ENCODE data around the gene GMDS. TPM values are rescaled to one million over a fixed set of nuclear protein-coding genes. Genes with fewer than 3 reads are reported as not detected.
A peak's percentile ranks its signal among the peaks of the same experiment; 100 is the strongest.

The GMDS gene
- total RNA-seq, 2 experiments from 2014 or later = 38.4 to 41.3 TPM

DNA sequence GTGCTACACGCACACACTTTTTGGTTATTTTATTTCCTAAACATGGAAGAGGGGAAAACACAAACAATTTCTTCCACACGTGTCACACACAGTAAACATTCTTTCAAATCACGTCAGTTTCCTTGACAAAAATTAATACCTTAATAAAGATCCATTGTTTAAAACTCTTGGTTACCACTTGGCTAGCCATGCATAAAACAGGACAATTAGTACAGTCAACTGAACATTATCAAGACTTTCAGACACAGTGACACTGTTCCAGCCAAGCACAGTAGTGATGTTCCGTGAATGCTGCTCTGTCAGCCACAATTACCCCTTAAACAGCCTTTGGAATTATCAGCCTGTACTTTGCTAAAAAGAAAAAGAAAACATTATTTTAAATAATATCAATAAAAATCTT lies 50.8 kb downstream of the GMDS start:
- DNase-seq = no peak
- no peak overlapping the region for H3K4me3 Mint-ChIP-seq
- peaks cover 2% of the 10 kb centered on the region for H3K4me1 Mint-ChIP-seq (ENCODE audit: low read depth)
- CTCF ChIA-PET = interaction anchor here (1.1 kb wide), 1 partner anchor 599 kb away, joined by 4 read pairs; no protein-coding TSS in a partner anchor
- no peaks in the 10 kb centered on the region for H3K27me3 Mint-ChIP-seq (ENCODE audit: low read depth)
- intact Hi-C loops (cut with micrococcal nuclease) = no loop called here
- H3K27ac Mint-ChIP-seq = no peak overlapping the region
- H3K9me3 Mint-ChIP-seq = peaks cover 1% of the 10 kb centered on the region
- H3K36me3 Mint-ChIP-seq (ENCODE audit: low read depth) = peaks cover 5% of the 10 kb centered on the region

GRCh38 chr6:2193931-2194330 lies 51.5 kb downstream of the GMDS start:
- peaks cover 2% of the 10 kb centered on the region for H3K27me3 Mint-ChIP-seq (ENCODE audit: low read depth)
- CTCF ChIA-PET = no interaction called here
- intact Hi-C loops (cut with micrococcal nuclease) = no loop called here
- H3K36me3 Mint-ChIP-seq (ENCODE audit: low read depth) = peaks cover 5% of the 10 kb centered on the region
- no peak overlapping the region for H3K27ac Mint-ChIP-seq
- peaks cover 4% of the 10 kb centered on the region for H3K4me1 Mint-ChIP-seq (ENCODE audit: low read depth)
- DNase-seq = no peak
- H3K4me3 Mint-ChIP-seq = no peak overlapping the region
- peaks cover 1% of the 10 kb centered on the region for H3K9me3 Mint-ChIP-seq

GRCh38 chr6:2192976-2193375 lies 52.4 kb downstream of the GMDS start:
- DNase-seq = no peak
- CTCF ChIA-PET = interaction anchor here (0.5 kb wide), 1 partner anchor 10 kb away, joined by 4 read pairs; no protein-coding TSS in a partner anchor
- no peak overlapping the region for H3K4me3 Mint-ChIP-seq
- H3K27ac Mint-ChIP-seq = no peak overlapping the region
- H3K4me1 Mint-ChIP-seq (ENCODE audit: low read depth) = peaks cover 6% of the 10 kb centered on the region
- H3K9me3 Mint-ChIP-seq = peaks cover 1% of the 10 kb centered on the region
- intact Hi-C loops (cut with micrococcal nuclease) = no loop called here
- H3K27me3 Mint-ChIP-seq (ENCODE audit: low read depth) = peaks cover 4% of the 10 kb centered on the region
- peaks cover 5% of the 10 kb centered on the region for H3K36me3 Mint-ChIP-seq (ENCODE audit: low read depth)

GRCh38 chr6:2191390-2191740 lies 54.0 kb downstream of the GMDS start:
- peaks cover 5% of the 10 kb centered on the region for H3K36me3 Mint-ChIP-seq (ENCODE audit: low read depth)
- no peak for DNase-seq
- CTCF ChIA-PET = interaction anchor here (0.6 to 0.8 kb wide), 2 partner anchors 257 to 443 kb away, joined by 3 read pairs; no protein-coding TSS in a partner anchor
- intact Hi-C loops (cut with micrococcal nuclease) = no loop called here
- peaks cover 4% of the 10 kb centered on the region for H3K27me3 Mint-ChIP-seq (ENCODE audit: low read depth)
- H3K4me3 Mint-ChIP-seq = no peak overlapping the region
- H3K9me3 Mint-ChIP-seq = peaks cover 1% of the 10 kb centered on the region
- H3K27ac Mint-ChIP-seq = no peak overlapping the region
- H3K4me1 Mint-ChIP-seq (ENCODE audit: low read depth) = peaks cover 19% of the 10 kb centered on the region

GRCh38 chr6:2190661-2191389 lies 54.6 kb downstream of the GMDS start:
- peaks cover 4% of the 10 kb centered on the region for H3K27me3 Mint-ChIP-seq (ENCODE audit: low read depth)
- H3K4me1 Mint-ChIP-seq (ENCODE audit: low read depth) = peaks cover 23% of the 10 kb centered on the region
- peaks cover 5% of the 10 kb centered on the region for H3K36me3 Mint-ChIP-seq (ENCODE audit: low read depth)
- no peak overlapping the region for H3K27ac Mint-ChIP-seq
- peaks cover 1% of the 10 kb centered on the region for H3K9me3 Mint-ChIP-seq
- intact Hi-C loops (cut with micrococcal nuclease) = no loop called here
- no peak for DNase-seq
- CTCF ChIA-PET = interaction anchor here (0.6 kb wide), 1 partner anchor 258 kb away, joined by 3 read pairs; no protein-coding TSS in a partner anchor
- H3K4me3 Mint-ChIP-seq = no peak overlapping the region

- no peak overlapping the region for H3K27ac Mint-ChIP-seq
- peaks cover 1% of the 10 kb centered on the region for H3K9me3 Mint-ChIP-seq
- no peak overlapping the region for H3K4me3 Mint-ChIP-seq
- intact Hi-C loops (cut with micrococcal nuclease) = loop anchor here (5.0 kb wide), 1 partner anchor 152 kb away; no protein-coding TSS in a partner anchor
- peaks cover 3% of the 10 kb centered on the region for H3K36me3 Mint-ChIP-seq (ENCODE audit: low read depth)
- H3K27me3 Mint-ChIP-seq (ENCODE audit: low read depth) = peaks cover 8% of the 10 kb centered on the region
- no peak for DNase-seq
- peaks cover 27% of the 10 kb centered on the region for H3K4me1 Mint-ChIP-seq (ENCODE audit: low read depth)
- CTCF ChIA-PET = interaction anchor here (0.5 to 0.6 kb wide), 2 partner anchors 25 to 465 kb away, joined by 3 to 4 read pairs; no protein-coding TSS in a partner anchor
Measured at GRCh38 chr6:2188856-2189384, 56.5 kb downstream of the GMDS start.

- H3K4me1 Mint-ChIP-seq (ENCODE audit: low read depth) = peaks cover 27% of the 10 kb centered on the region
- CTCF ChIA-PET = no interaction called here
- H3K4me3 Mint-ChIP-seq = no peak overlapping the region
- no peak overlapping the region for H3K27ac Mint-ChIP-seq
- H3K27me3 Mint-ChIP-seq (ENCODE audit: low read depth) = peaks cover 8% of the 10 kb centered on the region
- intact Hi-C loops (cut with micrococcal nuclease) = loop anchor here (5.0 kb wide), 1 partner anchor 151 kb away; no protein-coding TSS in a partner anchor
- peaks cover 1% of the 10 kb centered on the region for H3K9me3 Mint-ChIP-seq
- DNase-seq = no peak
- H3K36me3 Mint-ChIP-seq (ENCODE audit: low read depth) = peaks cover 3% of the 10 kb centered on the region
Measured at GRCh38 chr6:2188397-2188796, 57.0 kb downstream of the GMDS start.

DNA sequence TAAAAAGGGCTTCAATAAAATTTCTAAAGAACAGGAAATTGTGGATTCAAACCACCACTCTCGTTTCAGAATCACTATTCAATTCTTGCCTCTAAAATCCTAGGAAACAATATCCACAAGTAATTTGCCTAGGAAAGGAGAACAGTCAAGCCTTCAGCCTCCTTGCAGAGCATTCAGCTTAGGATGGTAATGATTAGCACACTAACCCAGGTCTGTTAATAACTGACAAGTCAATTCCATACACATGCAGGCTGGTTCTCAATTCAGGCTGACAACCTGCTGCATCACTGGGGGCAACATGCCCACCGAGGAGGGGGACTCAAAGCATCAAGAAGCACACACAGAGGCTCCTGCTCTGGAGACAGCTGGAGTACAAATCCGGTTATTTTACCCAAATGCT lies 57.6 kb downstream of the GMDS start:
- intact Hi-C loops (cut with micrococcal nuclease) = loop anchor here (2.0 to 5.0 kb wide), 2 partner anchors 151 to 417 kb away; no protein-coding TSS in a partner anchor
- peaks cover 8% of the 10 kb centered on the region for H3K27me3 Mint-ChIP-seq (ENCODE audit: low read depth)
- peaks cover 1% of the 10 kb centered on the region for H3K9me3 Mint-ChIP-seq
- no peak for DNase-seq
- no peak overlapping the region for H3K27ac Mint-ChIP-seq
- peaks cover 3% of the 10 kb centered on the region for H3K36me3 Mint-ChIP-seq (ENCODE audit: low read depth)
- no peak overlapping the region for H3K4me3 Mint-ChIP-seq
- peaks cover 31% of the 10 kb centered on the region for H3K4me1 Mint-ChIP-seq (ENCODE audit: low read depth)
- CTCF ChIA-PET = interaction anchor here (0.7 kb wide), 1 partner anchor 21 kb away, joined by 3 read pairs; no protein-coding TSS in a partner anchor

- H3K36me3 Mint-ChIP-seq (ENCODE audit: low read depth) = no peaks in the 10 kb centered on the region
- CTCF ChIA-PET = no interaction called here
- DNase-seq = peak; percentile 57
- H3K9me3 Mint-ChIP-seq = no peaks in the 10 kb centered on the region
- H3K4me1 Mint-ChIP-seq (ENCODE audit: low read depth) = peaks cover 39% of the 10 kb centered on the region
- no peak overlapping the region for H3K4me3 Mint-ChIP-seq
- H3K27me3 Mint-ChIP-seq (ENCODE audit: low read depth) = peaks cover 8% of the 10 kb centered on the region
- no peak overlapping the region for H3K27ac Mint-ChIP-seq
- intact Hi-C loops (cut with micrococcal nuclease) = loop anchor here (1.0 to 5.0 kb wide), 3 partner anchors 75 to 416 kb away; no protein-coding TSS in a partner anchor
Measured at GRCh38 chr6:2186516-2186915, 58.9 kb downstream of the GMDS start.

DNA sequence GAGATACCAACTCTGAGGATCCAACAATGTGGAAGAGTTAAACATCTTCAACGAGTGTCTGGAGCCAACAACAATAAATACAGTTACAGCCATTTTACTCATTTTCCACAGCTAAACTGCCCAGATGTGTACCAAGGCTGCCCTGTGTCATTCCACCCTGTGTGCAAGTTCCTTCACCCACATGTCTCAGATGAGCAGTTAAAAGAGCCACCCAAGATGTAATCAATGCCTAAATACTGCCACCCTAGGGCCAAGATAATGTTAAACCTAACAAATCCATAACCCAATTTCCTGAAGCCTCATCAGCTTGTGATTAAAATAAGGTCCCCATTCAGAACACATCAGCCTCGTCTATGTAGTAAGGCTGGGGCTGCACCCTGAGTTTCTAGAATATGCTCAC lies 59.9 kb downstream of the GMDS start:
- intact Hi-C loops (cut with micrococcal nuclease) = loop anchor here (5.0 kb wide), 1 partner anchor 148 kb away; no protein-coding TSS in a partner anchor
- CTCF ChIA-PET = no interaction called here

DNA sequence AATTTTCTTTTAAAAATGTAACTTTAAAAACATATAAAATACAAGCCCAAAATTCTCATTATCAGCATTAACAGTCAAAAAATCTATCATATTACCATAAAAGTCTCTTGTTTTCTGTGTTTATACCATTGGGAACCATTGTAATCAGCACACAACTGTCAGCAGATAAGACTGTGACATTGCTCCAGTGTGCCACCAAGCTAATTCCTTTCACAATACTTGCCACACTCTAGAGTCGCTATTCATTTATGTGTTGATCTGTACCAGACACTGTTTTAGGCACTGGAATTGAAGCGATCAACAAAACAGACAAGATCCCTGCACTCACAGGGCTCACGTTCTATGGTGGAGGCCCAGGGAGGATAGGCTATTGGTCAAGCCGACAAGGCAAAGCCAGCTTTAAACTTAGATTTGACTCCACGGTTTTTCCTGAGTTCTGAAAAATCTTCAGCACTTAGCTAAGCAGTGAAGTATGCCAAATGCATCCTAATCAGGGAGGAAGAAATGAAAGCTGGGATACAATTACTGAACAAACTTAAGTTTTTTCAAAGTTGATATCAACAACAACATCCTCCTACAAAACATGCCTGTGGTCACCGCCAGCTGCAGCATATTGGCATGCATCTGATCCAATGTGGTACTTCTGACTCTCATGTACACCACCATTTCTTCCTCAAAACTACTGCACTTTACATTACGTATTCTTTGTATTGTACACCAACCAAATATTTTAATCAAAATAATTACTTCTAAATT lies 60.5 kb downstream of the GMDS start:
- Mint-ChIP-seq H3K9me3 (no peaks in the 10 kb centered on the region), H3K4me1 (ENCODE audit: low read depth) (peaks cover 40% of the 10 kb centered on the region), H3K27me3 (ENCODE audit: low read depth) (peaks cover 8% of the 10 kb centered on the region), H3K27ac (no peak overlapping the region), H3K4me3 (no peak overlapping the region), H3K36me3 (ENCODE audit: low read depth) (peaks cover 2% of the 10 kb centered on the region)
- intact Hi-C loops (cut with micrococcal nuclease) = loop anchor here (5.0 kb wide), 1 partner anchor 148 kb away; no protein-coding TSS in a partner anchor
- CTCF ChIA-PET = interaction anchor here (0.8 kb wide), 1 partner anchor 11 kb away, joined by 3 read pairs; no protein-coding TSS in a partner anchor
- no peak for DNase-seq

More for the DNA sequence above, 59.9 kb downstream of the GMDS start:
- Mint-ChIP-seq H3K4me1 (ENCODE audit: low read depth) (peaks cover 42% of the 10 kb centered on the region), H3K4me3 (no peak overlapping the region), H3K27ac (no peak overlapping the region), H3K27me3 (ENCODE audit: low read depth) (peaks cover 8% of the 10 kb centered on the region), H3K36me3 (ENCODE audit: low read depth) (peaks cover 2% of the 10 kb centered on the region), H3K9me3 (no peaks in the 10 kb centered on the region)
- no peak for DNase-seq

DNA sequence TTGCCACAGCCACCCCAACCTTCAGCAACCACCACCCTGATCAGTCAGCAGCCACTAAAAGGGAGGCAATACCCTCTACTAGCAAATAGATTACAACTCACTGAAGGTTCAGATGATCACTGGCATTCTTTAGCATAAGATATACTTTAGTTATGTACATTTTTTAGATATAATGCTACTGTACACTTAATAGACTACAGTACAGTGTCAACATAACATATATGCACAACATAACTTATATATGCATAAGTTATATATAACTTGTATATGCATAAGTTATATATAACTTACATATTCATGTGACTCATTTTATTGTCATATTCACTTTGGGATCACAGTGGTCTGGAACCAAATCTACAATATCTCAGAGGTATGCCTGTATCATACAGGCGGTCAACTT lies 61.7 kb downstream of the GMDS start:
- no peak for DNase-seq
- Mint-ChIP-seq H3K9me3 (peaks cover 3% of the 10 kb centered on the region), H3K4me3 (no peak overlapping the region), H3K27me3 (ENCODE audit: low read depth) (peaks cover 6% of the 10 kb centered on the region), H3K4me1 (ENCODE audit: low read depth) (peaks cover 39% of the 10 kb centered on the region), H3K36me3 (ENCODE audit: low read depth) (peaks cover 2% of the 10 kb centered on the region), H3K27ac (no peak overlapping the region)
- CTCF ChIA-PET = interaction anchor here (0.8 kb wide), 1 partner anchor 12 kb away, joined by 3 read pairs; no protein-coding TSS in a partner anchor
- intact Hi-C loops (cut with micrococcal nuclease) = no loop called here

Data from activated naive CD4-positive, alpha-beta T cell treated with anti-CD3 and anti-CD28 coated beads for 36 hours (primary cell).